DMS 273 (cell line): Measurements from ENCODE around the gene RHCG.

Experiments
- DNase-seq: peaks from one replicate; lab custom pipeline; 2025; ENCODE audit not compliant: unreplicated experiment; lab: John Stamatoyannopoulos, UW

The RHCG gene

GRCh38 chr15:89496155-89497098, at the start of gene RHCG:
Gene RHCG, minus strand, starts transcription at chr15:89496583. Its CDS starts 39 bp downstream, at chr15:89496544.
- DNase-seq = peak; percentile 80

DNA sequence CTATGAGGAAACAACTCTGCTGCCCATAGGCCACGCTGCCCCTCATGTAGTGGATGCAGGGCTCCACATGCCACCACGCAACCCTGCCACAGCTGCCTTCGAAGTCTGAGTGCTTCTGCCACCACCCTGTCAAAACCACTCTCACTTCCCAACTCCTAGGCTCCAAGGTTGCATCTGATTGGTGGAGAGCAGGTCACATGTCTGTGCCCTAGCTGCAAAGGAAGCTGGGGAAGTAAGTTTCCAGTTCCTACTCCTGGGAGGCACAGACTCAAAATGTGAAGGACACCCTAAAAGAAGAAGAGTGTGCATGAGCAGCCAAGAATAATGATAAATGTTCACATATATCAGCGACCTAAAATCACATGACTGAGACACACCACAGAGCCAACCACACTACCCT, 47.0 kb upstream of the RHCG start:
- DNase-seq = no peak

GRCh38 chr15:89542369-89542768, 46.0 kb upstream of the RHCG start:
- DNase-seq = no peak

DNA sequence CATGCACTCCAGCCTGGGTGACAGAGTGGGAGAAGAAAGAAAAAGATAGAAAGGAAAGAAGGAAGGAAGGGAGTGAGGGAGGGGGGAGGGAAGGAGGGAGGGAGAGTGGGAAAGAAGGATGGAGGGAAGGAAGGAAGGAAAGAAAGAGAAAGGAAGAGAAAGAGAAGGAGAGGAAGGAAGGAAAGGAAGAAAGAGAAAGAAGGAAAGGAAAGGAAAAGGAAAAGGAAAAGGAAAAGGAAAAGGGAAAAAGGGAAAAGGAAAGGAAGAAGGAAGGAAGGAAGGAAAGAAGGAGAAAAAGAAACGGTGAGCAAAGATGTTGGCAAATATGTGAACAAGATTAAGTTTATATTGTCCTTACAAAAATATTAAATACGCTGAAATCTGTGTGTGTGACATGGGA, 42.6 kb upstream of the RHCG start:
- DNase-seq = no peak

DNA sequence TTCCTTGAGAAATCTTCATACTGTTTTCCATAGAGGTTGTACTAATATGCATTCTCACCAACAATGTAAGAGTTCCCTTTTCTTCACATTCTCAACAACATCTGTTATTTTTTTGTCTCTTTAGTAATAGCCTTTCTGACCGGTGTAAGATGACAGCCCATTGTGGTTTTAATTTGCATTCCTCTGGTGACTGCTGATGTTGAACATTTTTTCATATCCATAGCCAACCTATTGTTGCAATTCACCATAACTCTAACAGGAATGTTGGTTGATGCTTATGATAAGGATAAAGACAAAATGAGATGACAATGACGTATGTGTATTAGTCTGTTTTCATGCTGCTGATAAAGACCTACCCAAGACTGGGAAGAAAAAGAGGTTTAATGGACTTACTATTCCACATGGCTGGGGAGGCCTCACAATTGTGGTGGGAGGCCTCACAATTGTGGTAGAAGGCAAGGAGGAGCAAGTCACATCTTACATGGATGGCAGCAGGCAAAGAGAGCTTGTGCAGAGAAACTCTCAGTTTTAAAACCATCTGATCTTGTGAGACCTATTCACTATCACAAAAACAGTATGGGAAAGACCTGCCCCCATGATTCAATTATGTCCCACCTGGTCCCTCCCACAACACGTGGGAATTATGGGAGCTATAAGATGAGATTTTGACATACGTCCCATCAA, 37.6 kb upstream of the RHCG start:
- no peak for DNase-seq

DNA sequence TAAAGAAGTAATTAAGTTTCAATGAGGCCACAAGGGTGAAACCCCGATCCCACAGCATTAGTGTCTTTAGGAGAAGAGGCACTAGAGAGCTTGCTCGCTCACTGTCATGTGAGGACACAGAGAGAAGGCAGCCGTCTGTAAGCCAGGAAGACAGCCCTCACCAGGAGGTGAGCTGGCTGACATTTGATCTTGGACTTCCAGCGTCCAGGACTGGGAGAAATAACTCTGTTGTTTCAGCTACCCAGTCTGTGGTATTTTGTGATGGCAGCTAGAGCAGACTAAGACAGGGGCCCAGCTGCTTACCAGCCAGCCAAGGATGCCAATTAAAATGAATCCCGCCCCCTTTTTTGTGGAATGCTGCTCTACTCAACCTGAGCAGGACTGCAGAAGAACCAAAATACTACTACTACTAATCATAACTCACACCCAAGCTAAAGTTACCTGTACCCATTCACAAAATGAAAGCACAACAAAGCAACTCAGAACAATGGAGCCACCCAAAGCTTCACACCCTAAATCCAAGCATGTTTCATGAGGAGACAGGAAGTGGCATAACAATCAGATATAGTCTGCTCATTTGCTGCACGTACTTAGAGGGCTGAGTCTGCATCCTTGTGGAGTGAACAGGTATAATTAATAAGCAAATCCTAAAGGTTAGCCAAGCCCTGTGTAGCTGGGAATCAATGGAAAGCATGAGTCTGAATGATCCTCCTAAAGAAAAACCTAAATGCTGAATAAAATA, 35.6 kb upstream of the RHCG start:
- peak; percentile 2 for DNase-seq

- no peak for DNase-seq
Observed at GRCh38 chr15:89530976-89531375, 34.6 kb upstream of the RHCG start.

- no peak for DNase-seq
Observed at GRCh38 chr15:89528757-89529352, 32.5 kb upstream of the RHCG start.

DNA sequence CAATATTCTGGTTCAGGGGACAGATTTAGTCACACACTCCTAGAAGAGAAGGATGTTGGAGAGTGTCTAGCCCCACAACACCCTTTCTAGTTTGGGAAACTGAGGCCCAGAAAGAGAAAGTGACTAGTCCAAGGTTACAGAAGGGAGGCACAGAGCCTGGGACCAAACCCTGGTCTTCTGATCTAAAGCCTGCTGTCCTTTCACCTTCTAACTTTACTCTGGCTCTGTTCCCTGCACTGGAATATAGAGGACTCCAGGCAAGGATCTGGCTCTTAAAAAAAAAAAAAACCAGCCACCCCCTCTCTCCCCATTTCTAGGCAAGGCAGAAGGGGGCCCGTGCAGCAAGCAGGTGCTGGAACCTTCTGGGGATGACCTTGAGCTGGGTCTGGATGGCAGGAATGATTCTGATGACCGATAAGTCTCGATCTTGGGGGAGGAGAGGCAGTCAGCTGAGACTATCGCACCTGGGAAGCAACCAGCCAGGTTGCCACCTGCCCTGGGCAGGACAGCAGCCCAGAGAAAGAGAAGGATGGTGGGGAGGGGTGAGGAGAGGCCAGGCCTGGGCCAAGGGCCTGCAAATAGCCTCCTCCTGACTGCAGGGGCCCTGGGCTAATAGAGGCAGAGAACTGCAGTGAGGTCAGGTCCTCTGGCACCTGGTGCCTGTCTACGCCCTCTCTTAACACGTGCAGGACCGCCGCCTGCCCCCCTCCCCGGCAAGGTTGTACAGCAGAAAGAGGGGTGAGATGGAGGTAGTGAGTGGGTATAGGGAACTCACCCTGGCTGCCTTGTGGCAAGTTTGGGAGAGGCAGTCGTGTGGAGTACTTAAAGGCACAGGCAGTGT, 30.4 kb upstream of the RHCG start:
- DNase-seq = no peak

- no peak for DNase-seq
Observed at GRCh38 chr15:89526181-89526580, 29.8 kb upstream of the RHCG start.

DNA sequence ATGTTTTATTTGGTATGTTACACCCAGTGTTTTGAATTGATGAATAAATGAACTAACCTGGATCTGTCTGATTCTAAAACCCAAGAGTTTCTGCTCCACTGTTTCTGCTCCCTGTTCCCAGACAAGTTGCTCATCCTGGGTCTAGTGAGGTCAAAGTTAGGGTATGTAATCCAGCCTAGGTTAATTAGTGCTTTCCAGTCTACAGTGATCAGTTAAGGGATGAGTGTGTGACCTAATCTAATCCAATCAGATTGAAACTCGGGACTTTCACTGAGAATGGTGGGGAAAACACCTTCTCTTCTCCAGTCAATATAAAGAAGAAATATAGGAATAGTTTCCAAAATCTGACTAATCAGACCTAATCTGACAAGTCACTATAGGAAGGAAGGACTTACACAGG, 27.8 kb upstream of the RHCG start:
- DNase-seq = no peak

- no peak for DNase-seq
Observed at GRCh38 chr15:89523101-89523500, 26.7 kb upstream of the RHCG start.

- no peak for DNase-seq
Observed at GRCh38 chr15:89521605-89522004, 25.2 kb upstream of the RHCG start.

DNA sequence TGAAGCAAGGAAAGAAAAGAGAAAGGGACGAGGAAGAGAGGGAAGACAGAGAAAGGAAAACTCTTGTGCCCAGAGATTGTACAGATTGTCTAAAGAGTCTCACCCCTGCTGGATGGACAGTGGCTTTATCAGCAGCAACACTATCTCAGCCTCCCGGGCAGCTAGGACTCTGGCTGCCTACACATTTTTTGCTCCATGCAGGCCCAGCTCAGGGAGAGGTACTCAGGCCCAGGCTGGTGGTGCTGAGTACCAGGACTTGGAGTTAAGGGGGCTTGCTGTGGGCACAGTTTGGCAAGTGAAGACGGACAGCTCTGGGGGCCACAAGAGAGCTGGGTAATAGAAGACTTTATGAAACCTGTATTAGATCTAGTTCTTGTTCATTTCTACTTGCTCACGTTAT, 19.1 kb upstream of the RHCG start:
- DNase-seq = no peak

- DNase-seq = no peak
Observed at GRCh38 chr15:89514596-89515406, 18.4 kb upstream of the RHCG start.

- DNase-seq = no peak
Observed at GRCh38 chr15:89514186-89514585, 17.8 kb upstream of the RHCG start.

GRCh38 chr15:89513284-89513683, 16.9 kb upstream of the RHCG start:
- DNase-seq = no peak

DNA sequence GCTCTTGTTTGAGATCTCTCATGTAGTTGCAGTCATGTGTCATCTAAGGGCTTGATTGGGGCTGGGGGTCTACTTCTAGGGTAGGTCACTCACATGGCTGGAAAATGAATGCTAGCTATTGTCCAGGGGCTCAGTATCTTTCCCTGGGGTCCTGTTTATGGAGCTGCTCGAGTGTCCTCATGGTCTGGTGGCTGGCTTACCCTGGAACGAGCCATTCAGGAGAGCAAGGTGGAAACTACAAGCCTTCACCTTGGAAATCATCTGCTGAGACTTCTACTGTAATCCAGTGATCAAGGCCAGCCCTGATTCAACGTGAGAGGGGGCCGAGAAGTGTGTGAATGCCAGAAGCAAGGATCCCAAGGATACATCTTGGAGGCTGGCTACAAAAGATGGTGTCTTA, 16.2 kb upstream of the RHCG start:
- no peak for DNase-seq

GRCh38 chr15:89506026-89506686, 9.8 kb upstream of the RHCG start:
- DNase-seq = no peak
